ENCODE results near the gene VSTM4.

Gene VSTM4

GRCh38 chr10:49143249-49143648 is 27.9 kb upstream of the VSTM4 start:
- in situ Hi-C loops (cut with MboI; ENCODE audit: low sequenced_read_pairs) = no loop called here

DNA sequence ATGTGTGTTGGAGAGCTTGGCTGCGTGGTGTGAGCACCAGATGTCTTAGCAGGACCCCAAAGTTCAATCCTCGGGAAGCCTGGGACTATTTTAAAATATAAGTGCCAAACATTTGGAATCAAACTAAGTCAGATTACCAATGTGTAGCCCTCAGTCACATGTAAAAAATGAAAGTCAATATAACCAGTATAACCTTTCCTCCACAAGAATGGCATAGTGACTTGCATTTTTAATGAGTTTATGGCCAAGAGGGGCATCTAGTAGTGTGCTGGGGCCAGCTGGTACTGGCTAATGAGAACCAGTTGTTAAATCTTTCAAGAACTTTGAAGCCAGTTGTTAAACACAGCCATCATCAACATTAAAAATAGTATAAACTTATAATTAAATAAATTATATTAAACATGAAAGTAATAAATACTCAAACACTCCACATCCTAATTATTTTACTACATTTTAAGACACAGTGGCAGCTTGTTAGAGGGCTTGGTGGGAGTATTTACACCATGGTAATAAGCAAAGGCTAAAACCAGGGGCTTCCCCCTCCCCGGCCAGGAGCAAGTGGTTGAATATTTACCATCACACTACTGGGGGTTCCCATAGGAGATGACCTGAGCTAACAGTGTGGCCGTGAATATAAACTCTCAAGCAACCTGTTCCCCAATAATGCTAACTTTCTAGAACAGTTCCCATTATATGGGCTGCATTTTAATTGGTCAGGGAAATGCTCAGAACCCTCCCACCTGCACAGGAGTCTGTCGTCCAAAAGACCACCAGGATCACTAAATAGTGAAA is 26.4 kb upstream of the VSTM4 start:
- in situ Hi-C loops (cut with MboI; ENCODE audit: low sequenced_read_pairs) = no loop called here

GRCh38 chr10:49140304-49141177 is 25.2 kb upstream of the VSTM4 start:
- in situ Hi-C loops (cut with MboI; ENCODE audit: low sequenced_read_pairs) = no loop called here

- in situ Hi-C loops (cut with MboI; ENCODE audit: low sequenced_read_pairs) = no loop called here
Measured at GRCh38 chr10:49139846-49140195, 24.5 kb upstream of the VSTM4 start.

- in situ Hi-C loops (cut with MboI; ENCODE audit: low sequenced_read_pairs) = no loop called here
Measured at GRCh38 chr10:49139028-49139845, 23.9 kb upstream of the VSTM4 start.

DNA sequence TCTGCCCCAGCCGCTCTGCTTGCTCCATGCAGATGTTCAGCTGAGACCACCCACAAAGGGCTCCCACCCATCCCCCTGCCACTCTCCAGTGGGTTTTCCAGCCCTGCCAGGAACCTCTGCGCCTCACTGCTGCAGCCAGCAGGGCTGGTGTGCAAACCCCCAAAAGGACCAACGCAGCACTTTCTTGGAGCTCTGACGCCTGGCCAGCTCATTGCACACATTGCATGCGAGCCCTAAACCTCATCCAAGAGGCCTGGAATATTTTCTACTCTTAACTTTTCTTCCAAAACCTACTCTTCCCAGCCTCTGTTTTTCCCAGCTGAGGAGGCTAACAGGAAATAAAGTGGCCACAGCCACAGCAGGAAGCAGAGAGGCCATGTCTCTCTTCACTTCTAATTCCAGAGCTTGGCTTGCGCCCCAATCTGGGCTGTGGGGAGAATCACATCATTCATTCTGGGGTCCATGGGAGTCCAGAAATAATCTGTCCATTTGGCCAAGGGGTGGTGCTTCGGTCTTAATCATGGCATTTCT is 23.1 kb upstream of the VSTM4 start:
- in situ Hi-C loops (cut with MboI; ENCODE audit: low sequenced_read_pairs) = no loop called here

- in situ Hi-C loops (cut with MboI; ENCODE audit: low sequenced_read_pairs) = no loop called here
Measured at GRCh38 chr10:49136525-49136924, 21.2 kb upstream of the VSTM4 start.

GRCh38 chr10:49135575-49136313 is 20.4 kb upstream of the VSTM4 start:
- in situ Hi-C loops (cut with MboI; ENCODE audit: low sequenced_read_pairs) = no loop called here

DNA sequence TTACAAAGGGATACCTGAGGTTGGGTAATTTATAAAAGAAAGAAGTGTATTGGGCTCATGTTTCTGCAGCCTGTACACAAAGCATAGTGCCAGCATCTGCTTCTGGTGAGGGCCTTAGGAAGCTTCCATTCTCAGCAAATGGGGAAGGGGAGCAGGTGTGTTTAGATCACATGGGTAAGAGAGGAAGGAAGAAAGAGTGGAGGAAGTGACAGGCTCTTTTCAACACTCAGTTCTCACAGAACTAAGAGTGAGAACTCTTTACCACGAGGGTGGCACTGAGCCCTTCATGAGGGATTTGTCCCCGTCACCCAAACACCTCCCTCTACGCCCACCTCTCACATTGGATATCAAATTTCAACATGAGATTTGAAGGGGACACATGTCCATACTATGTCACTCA is 19.0 kb upstream of the VSTM4 start:
- in situ Hi-C loops (cut with MboI; ENCODE audit: low sequenced_read_pairs) = no loop called here

DNA sequence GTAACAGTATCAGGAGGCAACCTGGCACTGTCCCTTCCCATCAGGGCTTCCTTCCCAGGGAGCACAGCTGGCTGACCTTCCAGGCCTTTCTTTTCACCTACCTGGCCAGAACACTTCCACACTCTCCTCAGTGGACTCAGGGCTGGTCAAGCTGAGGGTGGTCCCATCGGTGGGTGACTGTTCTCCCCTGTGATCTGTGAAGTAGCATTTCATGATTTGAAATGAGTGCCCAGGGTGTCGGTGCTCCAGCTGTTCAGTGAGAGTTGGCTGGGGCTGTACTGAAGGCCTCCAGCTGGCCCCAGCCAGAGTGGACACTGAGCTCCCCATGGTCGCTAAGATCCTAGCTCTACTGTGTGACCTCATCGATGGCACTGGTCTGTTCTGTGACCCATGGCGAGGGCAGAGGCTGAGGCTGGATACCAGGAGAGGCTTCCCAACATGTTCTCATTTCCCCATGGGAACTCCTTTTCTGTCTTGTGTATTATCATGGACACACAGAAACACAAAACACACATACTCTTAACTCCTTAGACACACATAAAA is 18.5 kb upstream of the VSTM4 start, which contains the start of gene FAM170B:
Gene FAM170B (minus strand): TSS at position 316 of the 543 bp plus-strand sequence. CDS start 103 bp downstream, at position 213.
- in situ Hi-C loops (cut with MboI; ENCODE audit: low sequenced_read_pairs) = no loop called here

- in situ Hi-C loops (cut with MboI; ENCODE audit: low sequenced_read_pairs) = no loop called here
Measured at GRCh38 chr10:49132362-49132737, 17.0 kb upstream of the VSTM4 start.

DNA sequence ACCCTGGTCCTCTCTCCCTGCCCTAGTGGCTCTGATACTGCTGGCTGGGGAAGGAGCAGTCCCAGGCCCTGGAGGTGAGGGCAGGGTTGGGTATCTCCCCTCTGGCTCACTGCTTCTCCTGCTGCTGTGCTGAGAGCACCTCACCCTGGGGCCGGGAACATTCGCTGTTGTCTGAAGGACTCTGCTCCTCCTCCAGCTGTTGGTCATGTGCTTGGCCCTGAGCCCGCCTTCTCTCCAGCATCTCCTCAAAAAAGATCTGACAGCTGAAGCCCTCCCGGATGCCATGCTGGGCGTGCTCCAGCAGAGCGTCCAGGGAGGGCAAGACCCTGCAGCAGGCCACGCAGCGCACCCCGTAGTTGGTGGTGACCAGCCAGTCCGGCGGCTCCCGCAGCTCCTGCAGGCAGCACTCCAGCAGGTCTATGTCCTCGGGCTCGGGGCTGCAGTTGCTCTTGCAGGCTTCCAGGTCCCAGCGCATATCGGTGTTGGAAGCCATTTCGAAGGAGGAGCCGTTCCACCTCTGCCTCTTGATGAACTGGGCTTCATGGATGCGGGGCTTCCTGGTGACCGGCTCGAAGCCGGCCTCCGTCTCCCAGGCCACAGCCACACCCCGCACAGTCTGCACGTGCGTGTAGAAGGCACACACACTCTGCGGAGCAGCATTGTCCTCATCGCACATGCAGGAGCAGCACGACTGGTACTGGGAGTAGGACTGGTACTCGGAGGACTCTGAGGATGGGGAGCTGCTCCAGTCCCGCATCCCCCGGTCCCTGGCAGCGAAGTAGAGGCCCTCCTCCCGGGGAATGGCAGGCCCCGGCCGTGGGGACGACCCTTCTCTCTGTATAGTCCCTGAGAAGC is 16.4 kb upstream of the VSTM4 start:
- in situ Hi-C loops (cut with MboI; ENCODE audit: low sequenced_read_pairs) = no loop called here

DNA sequence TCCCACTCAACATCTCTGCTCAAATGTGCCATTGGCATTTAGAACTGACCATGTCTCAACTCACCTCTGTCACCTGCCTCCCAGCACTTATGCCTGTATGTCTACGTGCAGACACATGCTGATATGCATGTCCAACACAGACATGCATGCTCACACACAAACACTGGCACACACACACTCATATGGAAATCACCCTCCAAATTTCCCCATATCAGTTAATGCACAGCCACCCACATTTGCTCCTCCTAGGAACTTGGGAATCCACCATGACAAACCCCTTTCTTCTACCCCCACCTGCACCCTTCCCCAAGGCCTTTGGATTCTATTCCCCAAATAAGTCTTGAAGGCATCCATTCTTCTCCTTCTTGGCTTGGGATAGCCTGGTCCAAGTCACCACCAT is 14.1 kb upstream of the VSTM4 start:
- in situ Hi-C loops (cut with MboI; ENCODE audit: low sequenced_read_pairs) = no loop called here

DNA sequence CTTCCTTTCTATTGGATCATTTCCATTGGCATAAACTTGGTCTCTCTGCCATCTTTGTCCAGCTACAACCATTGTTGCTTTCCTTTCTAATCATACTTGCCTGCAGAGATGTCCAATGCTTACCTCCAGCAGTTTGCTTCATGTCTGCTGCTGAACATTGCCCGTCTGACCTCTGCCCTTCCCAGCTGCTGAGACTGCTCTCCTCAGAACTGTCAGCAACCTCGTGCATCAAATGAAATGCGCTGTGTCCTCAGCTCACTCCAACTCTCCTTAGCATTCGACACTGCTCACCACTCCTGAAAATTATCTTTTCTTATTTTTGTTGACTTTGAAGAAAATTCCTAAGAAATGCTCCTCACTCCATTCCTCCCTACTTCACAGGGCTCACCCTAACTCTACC is 13.5 kb upstream of the VSTM4 start:
- in situ Hi-C loops (cut with MboI; ENCODE audit: low sequenced_read_pairs) = no loop called here

GRCh38 chr10:49123981-49124950 is 8.9 kb upstream of the VSTM4 start:
- in situ Hi-C loops (cut with MboI; ENCODE audit: low sequenced_read_pairs) = no loop called here

GRCh38 chr10:49120911-49121310 is 5.6 kb upstream of the VSTM4 start:
- in situ Hi-C loops (cut with MboI; ENCODE audit: low sequenced_read_pairs) = no loop called here

- in situ Hi-C loops (cut with MboI; ENCODE audit: low sequenced_read_pairs) = no loop called here
Measured at GRCh38 chr10:49119746-49120145, 4.4 kb upstream of the VSTM4 start.
